ENCODE data around the gene TSPAN6. TPM values are rescaled to one million over a fixed set of nuclear protein-coding genes. Genes with fewer than 3 reads are reported as not detected.

Gene TSPAN6, protein sequence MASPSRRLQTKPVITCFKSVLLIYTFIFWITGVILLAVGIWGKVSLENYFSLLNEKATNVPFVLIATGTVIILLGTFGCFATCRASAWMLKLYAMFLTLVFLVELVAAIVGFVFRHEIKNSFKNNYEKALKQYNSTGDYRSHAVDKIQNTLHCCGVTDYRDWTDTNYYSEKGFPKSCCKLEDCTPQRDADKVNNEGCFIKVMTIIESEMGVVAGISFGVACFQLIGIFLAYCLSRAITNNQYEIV
- total RNA-seq (2021; ENCODE audit: unreplicated experiment) (7.2 TPM), Bru-seq, nascent RNA (percentile 44 among the genes with signal in this experiment), BruChase-seq, experiment 1, labeled RNA remaining after a 2-hour chase (percentile 47 among the genes with signal in this experiment), BruChase-seq, experiment 2, labeled RNA remaining after a 6-hour chase (percentile 62 among the genes with signal in this experiment)
- polyA plus RNA-seq (2012; ENCODE audit: insufficient read length): 4.3 TPM
- long read RNA-seq, transcript TSPAN6-201 (8 exons, 2,206 nt): major isoform, 22 of 25 reads
- long read RNA-seq, partial matches to known transcripts: 0 of 25 reads
- long read RNA-seq, other reads (novel, unspliced or antisense): 3 of 25 reads

DNA sequence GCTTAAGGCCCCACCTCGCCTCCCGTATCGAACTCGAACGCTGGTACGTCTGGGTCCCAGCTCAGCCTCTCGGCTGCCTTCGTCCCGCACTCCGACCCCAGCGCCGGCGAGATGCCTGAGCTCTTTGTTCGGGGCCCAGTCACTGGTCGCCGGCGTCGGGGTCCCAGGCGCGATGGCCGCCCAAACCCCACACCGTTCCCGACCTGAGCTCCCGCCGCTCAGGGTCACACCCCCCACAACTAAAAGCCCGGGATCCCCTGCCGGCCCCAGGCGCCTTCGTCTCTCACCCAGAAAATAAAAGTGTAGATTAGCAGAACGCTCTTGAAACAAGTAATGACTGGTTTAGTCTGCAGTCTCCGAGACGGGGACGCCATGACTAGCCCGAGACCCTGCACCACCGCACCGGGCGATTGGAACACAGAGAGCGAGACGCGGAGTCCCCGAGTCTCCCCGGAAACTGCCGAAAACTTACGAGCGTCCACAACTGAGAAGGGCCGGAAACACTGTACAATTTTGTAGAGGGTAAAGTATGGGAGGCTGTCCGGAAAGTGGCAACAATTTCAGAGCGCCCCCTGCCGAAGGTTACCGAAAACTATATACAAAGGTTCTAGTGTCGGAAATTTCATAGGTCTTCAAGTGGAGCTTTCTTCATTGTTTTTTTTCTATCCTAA, at the start of gene TSPAN6:
TSPAN6 (minus strand) TSS at position 486 of the 671 bp plus-strand sequence; CDS start at position 374, 112 bp downstream.
- intact Hi-C loops (cut with micrococcal nuclease; ENCODE audit: unreplicated experiment): loop anchor here (1.0 kb wide), 1 partner anchor 124 kb away; no protein-coding TSS in a partner anchor
- DNase-seq (ENCODE audit: low read depth, low spot score) (peak; percentile 73), ATAC-seq (peak; percentile 100)

DNA sequence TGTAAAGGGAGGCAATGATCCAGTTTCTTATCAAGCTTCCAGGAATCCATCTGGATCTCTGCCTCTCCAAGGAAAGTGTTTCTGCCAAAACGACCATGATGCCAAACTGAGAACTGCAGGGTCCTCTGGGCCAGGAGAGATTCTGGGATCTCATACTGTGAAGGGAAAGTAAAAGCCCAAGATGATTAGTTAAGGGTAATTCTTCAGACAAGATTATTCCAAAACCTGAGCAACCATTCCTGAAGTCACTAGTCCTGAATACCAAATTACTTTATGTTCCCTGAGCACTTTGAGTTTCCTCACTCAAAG, 49.3 kb upstream of the TSPAN6 start:
- H3K27me3 ChIP-seq (ENCODE audit: control insufficient read depth, insufficient read depth, low read length): peaks cover 2% of the 10 kb centered on the region; the same call in 1 of the 2 replicates
- 0 out of 2 replicates have a peak, but pooled peaks have one; percentile 31 for ATAC-seq
- no TSS peak for BruUV-seq (replicated peaks)
- no peak for DNase-seq (ENCODE audit: low read depth, low spot score)
- no peaks in the 10 kb centered on the region for H3K4me1 ChIP-seq (ENCODE audit: control insufficient read depth, insufficient read depth, low read length)
- no peaks in the 10 kb centered on the region for H3K36me3 ChIP-seq (ENCODE audit: control insufficient read depth, insufficient read depth, low read length)
- no peak overlapping the region for H3K4me3 ChIP-seq (ENCODE audit: low read depth in 2 of 2, low read length in 2 of 2)
- ChIA-PET CTCF (interaction anchor here (1.3 to 1.8 kb wide), 3 partner anchors 14 to 83 kb away, joined by 6 to 18 read pairs (median 7); no protein-coding TSS in a partner anchor), POLR2A (no interaction called here)
- in situ Hi-C loops (cut with HindIII; ENCODE audit: low pct_unique_long_range_greater_than_20kb, low sequenced_read_pairs): no loop called here
- H3K9me3 ChIP-seq (ENCODE audit: control insufficient read depth, insufficient read depth, low read depth, low read length): no peaks in the 10 kb centered on the region
- H3K27ac ChIP-seq (ENCODE audit: low read length): no peak overlapping the region
- intact Hi-C loops (cut with micrococcal nuclease; ENCODE audit: unreplicated experiment): loop anchor here (1.0 kb wide), 1 partner anchor 82 kb away; no protein-coding TSS in a partner anchor
- TF ChIP-seq, protein P1, sequence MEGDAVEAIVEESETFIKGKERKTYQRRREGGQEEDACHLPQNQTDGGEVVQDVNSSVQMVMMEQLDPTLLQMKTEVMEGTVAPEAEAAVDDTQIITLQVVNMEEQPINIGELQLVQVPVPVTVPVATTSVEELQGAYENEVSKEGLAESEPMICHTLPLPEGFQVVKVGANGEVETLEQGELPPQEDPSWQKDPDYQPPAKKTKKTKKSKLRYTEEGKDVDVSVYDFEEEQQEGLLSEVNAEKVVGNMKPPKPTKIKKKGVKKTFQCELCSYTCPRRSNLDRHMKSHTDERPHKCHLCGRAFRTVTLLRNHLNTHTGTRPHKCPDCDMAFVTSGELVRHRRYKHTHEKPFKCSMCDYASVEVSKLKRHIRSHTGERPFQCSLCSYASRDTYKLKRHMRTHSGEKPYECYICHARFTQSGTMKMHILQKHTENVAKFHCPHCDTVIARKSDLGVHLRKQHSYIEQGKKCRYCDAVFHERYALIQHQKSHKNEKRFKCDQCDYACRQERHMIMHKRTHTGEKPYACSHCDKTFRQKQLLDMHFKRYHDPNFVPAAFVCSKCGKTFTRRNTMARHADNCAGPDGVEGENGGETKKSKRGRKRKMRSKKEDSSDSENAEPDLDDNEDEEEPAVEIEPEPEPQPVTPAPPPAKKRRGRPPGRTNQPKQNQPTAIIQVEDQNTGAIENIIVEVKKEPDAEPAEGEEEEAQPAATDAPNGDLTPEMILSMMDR (IDR thresholded peaks at IDR 0.05): peak; percentile 67
- TF ChIP-seq POLR2AphosphoS5 (IDR thresholded peaks at IDR 0.05; ENCODE audit: low read depth, low read length): no peak

More for the DNA sequence above, at the start of gene TSPAN6:
- H3K4me3 ChIP-seq (ENCODE audit: low read depth in 2 of 2, low read length in 2 of 2): peak within 1 kb of the TSS; percentile 64 to 77
- no peaks in the 10 kb centered on the region for H3K27me3 ChIP-seq (ENCODE audit: control insufficient read depth, insufficient read depth, low read length)
- H3K4me1 ChIP-seq (ENCODE audit: control insufficient read depth, insufficient read depth, low read length): peaks cover 4% of the 10 kb centered on the region; the same call in 1 of the 2 replicates
- ChIA-PET POLR2A (no interaction called here), CTCF (interaction anchor here (0.6 to 1.0 kb wide), 3 partner anchors 22 to 129 kb away, joined by 4 to 8 read pairs (median 4); no protein-coding TSS in a partner anchor)
- in situ Hi-C loops (cut with HindIII; ENCODE audit: low pct_unique_long_range_greater_than_20kb, low sequenced_read_pairs): no loop called here
- no peaks in the 10 kb centered on the region for H3K36me3 ChIP-seq (ENCODE audit: control insufficient read depth, insufficient read depth, low read length)
- no TSS peak for BruUV-seq (replicated peaks)
- TF ChIP-seq SIN3A (IDR thresholded peaks at IDR 0.05; ENCODE audit: borderline replicate concordance, insufficient read depth, low read depth, low read length): no peak
- TF ChIP-seq, protein P2, sequence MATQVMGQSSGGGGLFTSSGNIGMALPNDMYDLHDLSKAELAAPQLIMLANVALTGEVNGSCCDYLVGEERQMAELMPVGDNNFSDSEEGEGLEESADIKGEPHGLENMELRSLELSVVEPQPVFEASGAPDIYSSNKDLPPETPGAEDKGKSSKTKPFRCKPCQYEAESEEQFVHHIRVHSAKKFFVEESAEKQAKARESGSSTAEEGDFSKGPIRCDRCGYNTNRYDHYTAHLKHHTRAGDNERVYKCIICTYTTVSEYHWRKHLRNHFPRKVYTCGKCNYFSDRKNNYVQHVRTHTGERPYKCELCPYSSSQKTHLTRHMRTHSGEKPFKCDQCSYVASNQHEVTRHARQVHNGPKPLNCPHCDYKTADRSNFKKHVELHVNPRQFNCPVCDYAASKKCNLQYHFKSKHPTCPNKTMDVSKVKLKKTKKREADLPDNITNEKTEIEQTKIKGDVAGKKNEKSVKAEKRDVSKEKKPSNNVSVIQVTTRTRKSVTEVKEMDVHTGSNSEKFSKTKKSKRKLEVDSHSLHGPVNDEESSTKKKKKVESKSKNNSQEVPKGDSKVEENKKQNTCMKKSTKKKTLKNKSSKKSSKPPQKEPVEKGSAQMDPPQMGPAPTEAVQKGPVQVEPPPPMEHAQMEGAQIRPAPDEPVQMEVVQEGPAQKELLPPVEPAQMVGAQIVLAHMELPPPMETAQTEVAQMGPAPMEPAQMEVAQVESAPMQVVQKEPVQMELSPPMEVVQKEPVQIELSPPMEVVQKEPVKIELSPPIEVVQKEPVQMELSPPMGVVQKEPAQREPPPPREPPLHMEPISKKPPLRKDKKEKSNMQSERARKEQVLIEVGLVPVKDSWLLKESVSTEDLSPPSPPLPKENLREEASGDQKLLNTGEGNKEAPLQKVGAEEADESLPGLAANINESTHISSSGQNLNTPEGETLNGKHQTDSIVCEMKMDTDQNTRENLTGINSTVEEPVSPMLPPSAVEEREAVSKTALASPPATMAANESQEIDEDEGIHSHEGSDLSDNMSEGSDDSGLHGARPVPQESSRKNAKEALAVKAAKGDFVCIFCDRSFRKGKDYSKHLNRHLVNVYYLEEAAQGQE (IDR thresholded peaks at IDR 0.05; ENCODE audit: insufficient read depth in 1 of 2, low read depth in 2 of 2, low read length in 1 of 2): no peak
- TF ChIP-seq, protein P1 (IDR thresholded peaks at IDR 0.05): peak; percentile 84
- no peak for TF ChIP-seq POLR2AphosphoS5 (IDR thresholded peaks at IDR 0.05; ENCODE audit: low read depth, low read length)
- no peak for TF ChIP-seq TCF7L2 (IDR thresholded peaks at IDR 0.05; ENCODE audit: low read depth, low read length)
- H3K27ac ChIP-seq (ENCODE audit: low read length): peak within 1 kb of the TSS; percentile 64
- H3K9me3 ChIP-seq (ENCODE audit: control insufficient read depth, insufficient read depth, low read depth, low read length): no peaks in the 10 kb centered on the region
